HG02884 (cell line): ENCODE measurements around the gene SMYD3.

Experiments used
- ATAC-seq: cut with Tn5 transposase; IDR thresholded peaks from one replicate; pipeline ENCODE4 v1.9.1; 2021; ENCODE audit warnings: mild to moderate bottlenecking, moderate library complexity; ENCODE audit not compliant: unreplicated experiment

The SMYD3 gene

DNA sequence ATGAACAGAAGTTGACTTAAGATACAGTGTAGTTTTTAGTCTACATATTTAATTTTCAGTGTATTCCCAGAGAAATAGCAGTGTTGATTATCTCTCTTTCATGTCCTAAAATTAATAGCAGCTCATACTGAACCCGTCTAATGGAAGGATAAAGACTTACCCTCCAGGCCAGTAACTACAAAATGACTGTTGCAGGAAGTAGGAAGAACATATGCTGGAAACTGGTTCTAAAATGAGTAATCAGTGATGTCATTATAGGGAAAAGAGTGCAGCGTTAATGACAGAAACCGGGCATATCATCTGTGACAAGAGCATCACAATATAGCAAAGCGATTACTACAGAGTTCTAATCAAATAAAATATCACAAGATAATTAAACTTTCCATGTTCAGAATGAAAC lies 385.5 kb downstream of the SMYD3 start:
- no peak for ATAC-seq

DNA sequence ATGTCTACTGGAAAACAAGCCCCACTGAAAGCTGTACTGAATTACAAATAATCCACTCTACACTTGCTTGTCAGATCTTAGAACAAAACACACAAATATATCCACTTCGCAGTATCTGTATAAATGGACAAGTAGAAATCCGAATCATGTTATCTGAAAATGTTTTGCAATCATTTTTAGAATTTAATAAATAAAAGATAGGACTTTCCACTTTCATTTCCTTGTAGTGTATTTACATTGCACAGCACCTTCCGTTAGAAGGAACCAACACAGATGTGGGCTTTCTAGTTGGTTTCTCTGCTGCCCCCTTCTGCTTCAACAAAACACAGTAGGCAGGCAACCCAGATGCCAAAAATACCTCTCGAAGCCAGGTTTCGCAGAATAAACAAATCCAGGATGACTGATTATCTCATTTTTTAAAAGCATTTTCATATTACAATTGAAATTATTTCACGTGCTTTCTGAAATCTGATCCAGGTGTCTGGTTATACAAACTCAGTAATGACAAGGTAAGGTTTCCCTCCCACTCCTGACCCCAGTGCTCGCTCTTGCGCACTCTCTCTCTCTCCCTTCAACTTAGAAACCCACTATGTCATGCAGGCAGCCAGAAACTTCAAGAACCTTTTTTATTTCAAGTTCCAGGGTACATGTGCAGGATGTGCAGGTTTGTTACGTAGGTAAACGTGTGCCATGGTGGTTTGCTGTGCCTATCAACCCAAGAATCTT lies 389.9 kb downstream of the SMYD3 start:
- ATAC-seq, result peak; percentile 76

DNA sequence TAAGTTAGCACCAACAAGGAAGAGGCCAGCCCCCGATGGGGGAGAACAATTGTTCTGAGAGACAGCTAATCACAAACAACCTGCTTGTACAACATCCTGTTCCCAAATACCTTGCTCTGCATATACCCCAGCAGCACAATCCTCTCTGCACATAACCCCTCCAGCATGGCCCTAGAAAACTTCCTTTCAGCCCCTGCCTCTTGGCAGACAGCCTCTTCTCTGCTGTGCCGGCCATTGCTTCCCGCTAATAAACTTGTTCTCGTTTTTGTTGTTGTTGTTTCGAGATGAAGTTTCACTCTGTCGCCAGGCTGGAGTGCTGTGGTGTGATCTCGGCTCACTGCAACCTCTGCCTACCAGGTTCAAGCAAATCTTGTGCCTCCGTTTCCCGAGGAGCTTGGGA lies 392.7 kb downstream of the SMYD3 start:
- no peak for ATAC-seq

DNA sequence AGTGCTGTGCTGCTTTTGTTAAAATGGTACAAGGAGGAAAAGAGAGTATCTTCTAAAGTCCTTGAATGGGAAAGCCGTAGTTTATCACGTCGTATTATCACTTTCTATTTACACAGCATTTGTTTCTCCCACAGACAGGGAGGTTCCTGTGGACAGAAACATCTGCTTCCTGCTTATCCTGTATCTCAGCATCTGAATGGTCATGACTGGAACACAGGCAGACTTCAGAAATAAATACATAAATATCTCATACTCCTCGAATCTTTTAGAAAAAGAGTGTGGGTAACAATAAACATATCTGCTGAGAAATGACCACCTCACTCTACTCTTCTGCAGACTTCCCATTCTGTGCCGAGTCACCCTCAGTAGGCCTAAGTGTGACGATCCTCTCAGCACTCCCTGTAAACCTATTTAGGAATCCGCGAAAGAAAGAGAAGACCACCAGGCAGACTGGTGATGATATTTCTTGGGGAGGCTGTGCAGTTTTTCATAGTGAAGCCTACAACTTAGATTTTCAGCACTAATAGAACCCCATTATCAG lies 393.5 kb downstream of the SMYD3 start:
- no peak for ATAC-seq

DNA sequence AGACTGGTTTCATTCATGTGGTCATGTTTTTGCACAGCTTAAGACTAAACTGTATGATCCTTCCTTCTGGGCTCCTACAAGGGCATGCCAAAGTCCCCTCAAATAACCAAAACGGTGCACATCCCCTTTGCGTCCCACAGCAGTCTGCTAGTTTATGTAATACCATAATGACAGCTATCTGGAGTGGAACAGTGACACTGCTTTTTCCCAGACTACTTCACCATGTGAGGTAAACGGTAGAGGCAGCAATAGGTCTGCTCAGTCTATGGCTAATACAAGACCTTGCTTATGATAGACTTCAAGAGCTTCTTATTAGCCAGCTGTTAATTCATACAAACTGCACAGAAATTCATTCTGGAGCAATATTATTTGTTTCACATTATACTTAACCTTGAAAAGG lies 395.5 kb downstream of the SMYD3 start:
- no peak for ATAC-seq

DNA sequence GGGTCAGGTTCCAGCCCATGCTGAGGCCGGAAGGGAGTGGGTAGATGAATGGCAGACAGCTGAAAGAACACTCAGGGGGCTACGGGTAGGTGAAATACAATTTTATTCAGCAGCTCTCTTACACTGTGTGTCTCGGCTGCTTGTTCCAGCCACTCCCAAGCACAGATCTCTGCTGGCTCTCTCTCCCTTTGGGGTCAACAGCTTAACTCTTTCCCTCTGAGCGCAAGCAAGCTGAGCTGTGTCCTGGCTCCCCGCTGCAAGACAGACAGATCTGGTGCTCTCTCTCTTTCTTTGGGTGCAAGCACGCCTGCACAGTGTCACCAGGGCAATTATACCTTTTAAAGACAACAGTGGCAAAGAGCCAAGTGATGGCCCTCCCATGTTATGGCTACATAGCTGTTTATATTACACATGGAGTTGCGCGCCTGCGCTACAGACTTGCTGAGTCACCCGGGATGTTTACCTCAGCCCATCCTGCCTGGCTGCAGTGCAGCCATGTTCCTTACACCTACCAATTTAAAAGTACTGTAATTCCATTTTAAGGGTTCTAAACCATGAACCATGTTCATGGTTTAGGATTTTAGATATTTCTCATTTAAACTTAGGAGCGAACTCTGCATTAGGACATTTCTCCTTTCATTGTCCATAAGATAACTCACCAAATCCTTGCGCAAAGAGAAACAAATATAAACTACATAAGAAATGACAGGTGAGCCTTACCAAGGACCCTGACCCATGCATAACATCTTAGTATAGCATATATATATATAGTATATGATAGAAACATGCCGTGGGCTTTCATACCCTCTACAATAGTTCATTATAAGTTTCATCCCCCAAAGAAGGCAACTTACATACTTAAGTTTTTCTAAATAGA lies 396.5 kb downstream of the SMYD3 start:
- ATAC-seq, result no peak

DNA sequence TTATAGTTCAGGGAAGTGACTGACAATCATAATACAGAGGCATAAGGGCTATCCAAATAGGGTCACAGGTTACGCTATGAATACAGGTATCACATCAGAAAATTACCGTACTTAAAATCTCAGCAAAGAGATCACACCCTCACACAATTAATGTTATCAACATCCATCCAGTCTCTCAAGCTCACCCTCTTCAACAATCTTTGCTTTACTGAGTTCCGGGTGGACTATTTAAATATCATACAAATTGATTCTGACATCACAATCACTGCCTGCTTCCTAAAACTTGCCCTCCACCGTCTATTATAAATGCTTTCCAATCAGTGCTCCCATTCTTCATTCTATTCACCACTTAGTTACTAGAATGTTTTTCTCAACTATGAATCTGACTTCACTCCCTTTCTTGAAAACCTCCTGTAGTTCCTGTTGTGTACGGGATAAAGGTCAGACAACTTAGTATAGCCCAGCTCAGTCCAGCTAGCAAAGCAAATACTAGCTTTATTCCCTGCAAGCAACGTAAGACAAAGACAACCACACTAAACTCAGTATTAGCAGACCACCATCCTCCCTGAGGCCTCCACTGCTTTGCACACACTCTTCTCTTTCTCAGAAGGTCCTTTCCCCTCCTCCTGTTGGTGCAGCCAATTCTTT lies 398.7 kb downstream of the SMYD3 start:
- ATAC-seq, result no peak

DNA sequence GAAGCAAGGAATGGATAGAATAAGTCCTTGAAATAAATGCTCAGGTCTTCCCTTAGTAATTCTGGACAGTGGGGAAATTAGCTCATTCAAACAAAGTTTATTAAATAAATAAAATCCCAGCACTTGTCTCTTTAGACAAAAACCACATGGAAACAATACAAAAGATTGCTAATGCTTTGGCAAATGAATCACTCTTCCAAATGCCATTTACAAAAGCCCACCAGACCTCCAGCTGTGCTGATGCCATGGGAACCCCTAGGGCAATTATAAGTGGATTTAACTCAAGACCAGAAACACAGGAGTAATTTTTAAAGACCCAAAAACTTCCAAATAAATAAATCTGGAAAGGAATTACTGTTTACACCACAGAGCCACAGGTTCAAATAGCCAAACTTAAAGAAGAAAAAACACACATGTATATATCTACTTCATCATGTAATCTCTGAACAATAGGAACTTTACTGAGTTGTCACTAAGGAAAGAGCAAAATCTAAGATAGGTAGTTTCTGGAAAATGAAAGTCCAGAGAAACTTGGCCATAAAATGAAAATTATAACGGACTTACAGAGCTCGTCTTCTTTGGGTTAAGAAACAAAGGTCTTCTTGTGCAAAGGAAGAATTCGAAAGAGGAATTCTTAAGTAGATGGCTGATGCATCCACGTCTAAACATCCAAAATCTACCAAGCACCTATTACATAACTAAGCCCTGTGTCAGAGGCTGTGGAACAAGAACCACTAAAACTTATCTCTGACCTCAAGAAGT lies 399.4 kb downstream of the SMYD3 start:
- ATAC-seq, result no peak

DNA sequence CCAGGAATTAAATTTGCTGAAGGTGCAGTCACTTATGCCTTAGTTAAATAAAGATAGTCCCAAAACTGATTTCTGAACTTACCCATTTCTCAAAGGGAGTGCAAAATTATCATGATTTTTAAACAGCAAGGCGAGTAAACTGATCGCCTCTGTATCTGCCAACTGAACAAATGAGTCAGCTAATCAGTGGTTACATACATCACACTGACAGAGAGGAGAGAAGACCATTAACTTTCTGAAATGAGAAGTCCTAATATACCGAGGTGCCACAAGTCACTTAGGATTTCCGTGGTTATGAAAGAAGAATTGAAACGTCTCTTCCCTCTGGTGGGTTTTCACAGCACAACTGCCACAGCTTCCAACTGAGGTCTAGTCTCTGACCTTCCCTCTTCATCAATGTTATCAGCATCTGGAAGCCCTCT lies 400.7 kb downstream of the SMYD3 start:
- ATAC-seq, result no peak

DNA sequence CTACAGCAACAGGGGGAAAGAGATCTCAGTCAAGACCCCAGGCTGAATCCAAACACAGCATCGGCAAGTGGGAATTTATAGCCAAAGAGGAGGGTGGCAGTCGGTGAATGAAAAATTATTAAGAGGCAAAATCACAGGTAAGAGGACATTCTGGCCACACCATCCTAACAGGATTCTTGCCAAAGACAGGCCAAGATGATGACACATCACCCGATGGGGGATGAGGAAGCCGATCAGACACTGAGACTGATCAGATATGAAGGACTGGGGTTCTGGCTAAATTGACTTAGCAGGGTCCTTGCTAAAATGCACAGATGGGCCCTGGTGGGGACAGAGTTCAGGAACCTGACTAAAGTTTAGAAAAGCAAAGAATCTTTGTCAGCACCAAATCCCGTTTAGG lies 402.2 kb downstream of the SMYD3 start:
- ATAC-seq, result no peak

DNA sequence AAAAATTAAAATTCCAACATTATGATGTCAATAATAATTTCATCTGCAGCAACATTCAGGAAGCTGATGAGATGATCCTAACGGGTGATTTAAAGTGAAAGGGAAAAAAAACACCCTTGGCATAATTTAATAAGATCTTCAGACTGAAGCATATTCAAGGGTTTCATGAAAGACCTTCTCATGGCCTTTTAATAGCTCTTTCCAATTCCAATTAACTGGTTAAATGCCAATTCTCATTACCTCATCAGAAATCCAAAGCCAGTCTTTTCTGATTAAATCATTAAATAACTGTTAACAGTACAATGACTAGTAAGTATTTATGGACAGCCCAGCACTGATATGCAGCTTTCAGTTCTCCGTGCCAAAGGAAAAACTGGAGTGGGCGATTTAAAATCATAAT lies 407.5 kb downstream of the SMYD3 start:
- no peak for ATAC-seq

DNA sequence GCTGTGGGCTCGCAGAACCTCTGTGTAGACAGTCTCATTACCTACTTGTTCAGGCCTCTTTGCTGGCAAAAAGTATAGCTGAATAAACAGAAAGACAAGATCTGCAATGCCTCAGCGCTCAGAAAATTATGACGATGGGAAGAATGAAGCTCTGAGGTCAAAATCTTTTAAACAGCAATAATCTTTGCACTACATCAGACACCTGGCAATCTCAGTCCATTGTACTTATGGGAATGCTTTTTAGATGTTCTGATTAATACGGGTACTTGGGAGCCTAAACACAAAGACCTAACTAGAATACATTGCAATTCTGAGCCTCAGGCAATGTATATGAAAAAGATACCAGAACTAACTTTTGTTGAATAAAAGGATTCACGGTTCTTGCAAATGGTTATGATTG lies 410.7 kb downstream of the SMYD3 start:
- ATAC-seq, result no peak

DNA sequence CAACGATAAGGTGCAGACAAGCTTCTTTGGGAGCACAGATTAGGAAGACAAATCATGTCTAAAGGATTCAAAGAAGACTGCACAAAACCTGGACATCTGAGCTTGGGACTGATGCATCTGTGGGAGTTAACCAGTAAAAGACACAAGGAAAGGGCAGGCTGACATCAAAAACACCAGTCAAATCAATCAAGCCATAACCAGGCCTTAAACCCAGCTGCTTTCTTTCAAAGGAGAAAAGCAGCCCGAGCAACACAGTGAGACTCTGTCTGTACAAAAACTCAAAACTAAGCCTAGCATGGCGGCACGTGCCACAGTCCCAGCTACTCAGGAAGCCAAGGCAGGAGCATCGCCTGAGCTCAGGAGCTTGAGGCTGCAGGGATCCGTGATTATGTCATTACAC lies 411.6 kb downstream of the SMYD3 start:
- ATAC-seq, result no peak

DNA sequence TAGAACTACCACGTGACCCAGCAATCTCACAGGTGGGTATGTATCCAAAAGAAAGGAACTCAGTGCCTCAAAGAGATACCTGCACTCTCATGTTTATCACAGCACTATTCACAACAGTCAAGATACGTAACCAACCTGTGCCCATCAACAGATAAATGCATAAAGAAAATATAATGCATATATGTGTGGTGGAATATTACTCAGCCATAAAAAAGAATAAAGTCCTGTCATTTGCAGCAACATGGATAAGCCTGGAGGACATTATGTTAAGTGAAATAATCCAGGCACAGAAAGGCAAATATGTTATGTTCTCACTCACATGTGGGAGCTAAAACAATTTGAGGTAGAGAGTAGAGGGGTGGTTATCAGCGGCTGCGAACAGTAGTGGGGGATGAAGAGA lies 413.8 kb downstream of the SMYD3 start:
- no peak for ATAC-seq

DNA sequence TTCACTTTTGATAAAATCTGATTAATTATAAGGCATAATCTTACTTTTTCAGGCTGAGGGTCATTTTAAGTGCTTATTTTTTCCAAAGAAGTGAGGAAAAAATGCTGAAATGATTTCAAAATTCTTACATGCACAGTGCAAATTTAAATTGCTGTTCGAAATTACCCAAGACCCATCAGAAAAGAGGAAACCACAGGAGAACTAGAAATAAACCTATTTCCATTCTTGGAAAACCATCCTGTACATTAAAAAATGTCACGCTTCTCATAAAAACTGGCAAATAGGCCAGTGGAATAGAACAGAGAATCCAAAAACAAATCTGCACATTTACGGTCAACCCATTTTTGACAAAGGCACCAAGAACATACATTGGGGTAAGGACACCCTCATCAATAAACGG lies 414.9 kb downstream of the SMYD3 start:
- no peak for ATAC-seq

DNA sequence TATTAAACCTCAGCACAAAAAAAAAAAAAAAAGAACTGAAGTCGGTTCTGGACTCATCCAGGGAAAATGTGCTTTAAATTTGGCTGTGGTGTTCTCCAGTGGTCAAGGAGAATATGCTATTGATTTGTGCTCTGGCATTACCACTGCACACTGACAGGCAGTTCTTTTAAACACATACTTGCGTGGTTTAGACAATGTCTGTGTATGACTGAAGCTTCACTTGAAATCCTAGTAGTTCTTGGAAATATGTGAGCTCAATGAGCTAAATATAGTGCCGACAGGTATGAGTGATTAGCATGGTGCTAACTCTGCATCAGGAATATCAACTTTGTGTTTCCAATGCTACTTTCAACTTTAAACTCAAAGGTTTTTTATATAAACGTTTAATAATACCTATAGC lies 415.6 kb downstream of the SMYD3 start:
- no peak for ATAC-seq

DNA sequence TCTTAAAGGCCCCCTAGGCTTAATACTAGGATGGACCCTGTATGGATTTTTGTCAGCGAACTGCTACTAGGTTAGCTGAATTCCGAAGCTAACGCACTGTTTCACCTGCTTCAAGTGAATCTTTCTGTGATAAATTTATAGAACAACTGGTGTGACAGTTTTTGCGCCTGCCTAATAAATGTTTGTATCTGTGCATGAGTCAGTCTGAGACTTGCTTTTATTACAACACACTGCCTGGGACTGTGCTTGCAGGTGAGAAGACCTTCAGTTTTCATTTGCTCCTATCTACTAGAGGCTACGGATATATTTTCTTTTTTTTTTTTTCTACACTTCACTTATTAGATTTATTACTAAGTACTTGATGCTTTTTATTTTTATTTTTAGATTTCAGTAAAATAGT lies 420.9 kb downstream of the SMYD3 start:
- no peak for ATAC-seq

DNA sequence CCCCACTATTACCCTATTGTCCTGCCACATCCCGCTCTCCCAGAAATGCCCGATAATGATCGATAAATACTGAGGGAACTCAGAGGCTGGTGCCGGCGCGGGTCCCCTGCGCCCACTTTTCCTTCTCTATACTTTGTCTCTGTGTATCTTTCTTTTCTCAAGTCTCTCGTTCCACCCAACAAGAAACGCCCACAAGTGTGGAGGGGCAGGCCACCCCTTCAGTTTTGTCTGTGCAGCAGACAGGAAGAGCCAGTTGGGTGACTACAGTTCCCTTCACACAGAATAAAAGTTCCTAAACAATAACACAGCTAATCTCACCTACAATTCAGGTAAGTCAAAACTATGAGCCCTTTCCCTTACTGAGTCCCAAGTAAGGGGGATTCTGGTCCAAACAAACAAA lies 423.7 kb downstream of the SMYD3 start:
- ATAC-seq, result no peak

DNA sequence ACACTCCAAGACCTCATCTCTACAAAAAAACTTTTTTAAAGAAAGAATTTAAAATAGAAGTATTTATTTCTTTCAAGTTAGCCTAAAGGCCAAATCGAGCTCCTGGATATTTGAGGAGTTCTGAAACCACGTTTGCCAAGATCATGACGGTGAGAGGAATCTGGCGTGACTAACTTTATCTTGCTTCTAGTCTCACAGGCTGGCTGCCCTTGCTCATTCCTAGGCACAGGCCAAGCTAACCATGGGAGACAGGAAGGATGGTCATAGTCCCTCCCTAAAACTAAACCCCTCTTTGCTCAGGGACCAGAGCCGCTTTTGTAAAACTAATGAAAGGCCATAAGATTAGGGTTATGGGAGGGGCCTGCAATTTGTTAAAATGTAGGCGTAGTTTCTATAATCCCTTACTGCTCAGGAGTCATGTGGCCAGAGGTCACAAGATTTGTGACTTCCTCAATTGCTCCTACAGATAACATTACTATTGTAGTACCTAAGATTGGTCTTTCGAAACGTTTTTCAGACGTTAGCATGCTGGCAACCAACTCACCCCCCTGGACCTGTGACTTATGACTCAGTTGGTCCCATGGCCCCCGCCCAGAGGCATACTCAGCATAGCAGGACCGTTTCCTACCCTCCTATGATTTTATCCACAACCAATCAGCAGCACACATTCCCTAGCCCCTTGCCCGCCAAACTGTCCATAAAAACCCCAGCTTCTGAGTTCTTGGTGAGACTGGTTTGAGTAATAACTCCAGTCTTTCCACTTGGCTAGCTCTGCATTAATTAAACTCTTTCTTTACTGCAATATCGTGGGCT lies 425.0 kb downstream of the SMYD3 start:
- ATAC-seq, result no peak

DNA sequence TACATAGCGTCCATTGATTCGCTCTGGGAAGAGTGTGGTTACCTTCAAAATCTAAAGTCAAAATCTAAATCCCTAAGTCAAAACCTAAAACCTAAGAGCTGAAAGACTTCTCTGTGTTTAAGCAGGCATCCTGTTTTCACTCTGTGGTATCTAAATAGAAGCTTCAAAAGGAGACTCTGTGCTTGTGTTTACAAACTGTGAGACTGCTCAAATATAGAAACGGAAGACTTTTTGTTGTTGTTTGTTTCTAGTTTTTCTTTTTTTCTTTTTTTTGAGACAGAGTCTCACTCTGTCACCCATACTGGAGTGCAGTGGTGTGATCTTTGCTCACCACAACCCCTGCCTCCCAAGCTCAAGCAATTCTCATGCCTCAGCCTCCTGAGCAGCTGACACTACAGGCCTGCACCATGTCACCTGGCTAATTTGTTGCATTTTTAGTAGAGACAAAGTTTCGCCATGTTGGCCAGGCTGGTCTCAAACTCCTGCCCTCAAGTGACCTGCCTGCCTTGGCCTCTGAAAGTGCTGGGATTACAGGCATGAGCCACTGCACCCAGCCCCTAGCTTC lies 425.9 kb downstream of the SMYD3 start:
- no peak for ATAC-seq
